Activated naive CD8-positive, alpha-beta T cell treated with anti-CD3 and anti-CD28 coated beads, Interleukin-2, amount 10 ng/mL, durations not matched to agents 7 days and 5 days (primary cell): ENCODE results near the gene KMT2E. TPM values are rescaled to one million over a fixed set of nuclear protein-coding genes. Genes with fewer than 3 reads are reported as not detected.

Source experiments
- ATAC-seq: fragments of 150-1000 bp; cut with Tn5 transposase; one replicate; pipeline ENCODE4 v1.10.0; 2021; ENCODE audit warnings: low read depth, moderate library complexity
- POLR2A ChIA-PET: fragments of 350-600 bp; sonication (Branson Sonifier 250); formaldehyde crosslinking; loops from one replicate; lab custom pipeline; 2021; ENCODE audit warnings: antibody characterized with exemption; lab: Charles Lee
- DNase-seq: peaks from one replicate; pipeline ENCODE4 v3.0.0; 2021
- H3K27ac Mint-ChIP-seq: one replicate; pipeline ENCODE4 v1.8.0; 2022; ENCODE audit warnings: mild to moderate bottlenecking, mixed read lengths
- H3K27me3 Mint-ChIP-seq: one replicate; pipeline ENCODE4 v1.8.0; 2022; ENCODE audit warnings: mild to moderate bottlenecking, moderate library complexity, mixed read lengths
- H3K36me3 Mint-ChIP-seq: one replicate; pipeline ENCODE4 v1.8.0; 2021; ENCODE audit warnings: mild to moderate bottlenecking, mixed read lengths
- H3K4me1 Mint-ChIP-seq: one replicate; pipeline ENCODE4 v1.8.0; 2021; ENCODE audit warnings: mixed read lengths
- H3K4me3 Mint-ChIP-seq: one replicate; pipeline ENCODE4 v1.8.0; 2022; ENCODE audit warnings: mild to moderate bottlenecking, moderate library complexity, mixed read lengths
- H3K9me3 Mint-ChIP-seq: one replicate; pipeline ENCODE4 v1.8.0; 2021; ENCODE audit warnings: mixed read lengths
- total RNA-seq, 2 experiments: library from RNA; stranded (reverse); gene quantifications; one replicate each; pipeline ENCODE4 v1.2.3, GENCODE V29; 2021

Gene KMT2E
- total RNA-seq, 2 experiments from 2014 or later: 141 to 145 TPM

- Mint-ChIP-seq H3K9me3 (no peaks in the 10 kb centered on the region), H3K27ac (no peak overlapping the region), H3K4me1 (peaks cover 20% of the 10 kb centered on the region), H3K4me3 (no peak overlapping the region), H3K27me3 (no peaks in the 10 kb centered on the region), H3K36me3 (peaks cover 35% of the 10 kb centered on the region)
- no peak for ATAC-seq
- DNase-seq: no peak
- POLR2A ChIA-PET: interaction anchor here (0.8 kb wide), 1 partner anchor 16 kb away, joined by 4 read pairs; no protein-coding TSS in a partner anchor
These were observed 41.6 kb downstream of the KMT2E start for GRCh38 chr7:105055621-105056020.

GRCh38 chr7:105057472-105057871, 43.5 kb downstream of the KMT2E start:
- Mint-ChIP-seq H3K4me1 (peaks cover 18% of the 10 kb centered on the region), H3K27me3 (no peaks in the 10 kb centered on the region), H3K4me3 (no peak overlapping the region), H3K36me3 (peaks cover 27% of the 10 kb centered on the region), H3K27ac (no peak overlapping the region), H3K9me3 (no peaks in the 10 kb centered on the region)
- no peak for ATAC-seq
- POLR2A ChIA-PET: no interaction called here
- no peak for DNase-seq

- Mint-ChIP-seq H3K36me3 (peaks cover 29% of the 10 kb centered on the region), H3K4me3 (no peak overlapping the region), H3K9me3 (no peaks in the 10 kb centered on the region), H3K27ac (no peak overlapping the region), H3K4me1 (peaks cover 28% of the 10 kb centered on the region), H3K27me3 (no peaks in the 10 kb centered on the region)
- POLR2A ChIA-PET: no interaction called here
- DNase-seq (no peak), ATAC-seq (no peak)
These were observed 46.4 kb downstream of the KMT2E start for GRCh38 chr7:105060437-105060836.

- Mint-ChIP-seq H3K36me3 (peaks cover 25% of the 10 kb centered on the region), H3K4me1 (peaks cover 28% of the 10 kb centered on the region), H3K9me3 (no peaks in the 10 kb centered on the region), H3K4me3 (no peak overlapping the region), H3K27me3 (no peaks in the 10 kb centered on the region), H3K27ac (no peak overlapping the region)
- POLR2A ChIA-PET: no interaction called here
- ATAC-seq (no peak), DNase-seq (no peak)
These were observed 46.9 kb downstream of the KMT2E start for GRCh38 chr7:105060923-105061322.

GRCh38 chr7:105065104-105065503, 51.1 kb downstream of the KMT2E start:
- DNase-seq: no peak
- peaks cover 24% of the 10 kb centered on the region for H3K36me3 Mint-ChIP-seq
- H3K4me1 Mint-ChIP-seq: peaks cover 23% of the 10 kb centered on the region
- H3K27me3 Mint-ChIP-seq: no peaks in the 10 kb centered on the region
- POLR2A ChIA-PET: interaction anchor here (0.7 kb wide), 1 partner anchor 25 kb away, joined by 3 read pairs; no protein-coding TSS in a partner anchor
- no peak overlapping the region for H3K27ac Mint-ChIP-seq
- H3K4me3 Mint-ChIP-seq: no peak overlapping the region
- ATAC-seq: no peak
- H3K9me3 Mint-ChIP-seq: no peaks in the 10 kb centered on the region

- no peak for DNase-seq
- no peak for ATAC-seq
- no peaks in the 10 kb centered on the region for H3K9me3 Mint-ChIP-seq
- H3K27me3 Mint-ChIP-seq: no peaks in the 10 kb centered on the region
- no peak overlapping the region for H3K27ac Mint-ChIP-seq
- POLR2A ChIA-PET: interaction anchor here (0.7 kb wide), 1 partner anchor 186 kb away, joined by 6 read pairs; no protein-coding TSS in a partner anchor
- H3K4me1 Mint-ChIP-seq: peaks cover 15% of the 10 kb centered on the region
- H3K36me3 Mint-ChIP-seq: peaks cover 29% of the 10 kb centered on the region
- no peak overlapping the region for H3K4me3 Mint-ChIP-seq
These were observed 53.7 kb downstream of the KMT2E start for GRCh38 chr7:105067691-105068090.

- no peak for ATAC-seq
- no peak for DNase-seq
- Mint-ChIP-seq H3K36me3 (peaks cover 28% of the 10 kb centered on the region), H3K4me1 (peaks cover 7% of the 10 kb centered on the region), H3K4me3 (no peak overlapping the region), H3K27ac (no peak overlapping the region), H3K27me3 (no peaks in the 10 kb centered on the region), H3K9me3 (no peaks in the 10 kb centered on the region)
- POLR2A ChIA-PET: no interaction called here
These were observed 54.9 kb downstream of the KMT2E start for GRCh38 chr7:105068886-105069285.

GRCh38 chr7:105073143-105073542, 59.1 kb downstream of the KMT2E start:
- Mint-ChIP-seq H3K9me3 (no peaks in the 10 kb centered on the region), H3K27me3 (no peaks in the 10 kb centered on the region), H3K27ac (no peak overlapping the region), H3K4me1 (peaks cover 4% of the 10 kb centered on the region), H3K36me3 (peaks cover 43% of the 10 kb centered on the region), H3K4me3 (no peak overlapping the region)
- POLR2A ChIA-PET: interaction anchor here (1.4 kb wide), 1 partner anchor 89 kb away, joined by 4 read pairs; no protein-coding TSS in a partner anchor
- ATAC-seq (no peak), DNase-seq (no peak)

- H3K27me3 Mint-ChIP-seq: no peaks in the 10 kb centered on the region
- no peak overlapping the region for H3K27ac Mint-ChIP-seq
- no peak for DNase-seq
- H3K4me3 Mint-ChIP-seq: no peak overlapping the region
- peaks cover 6% of the 10 kb centered on the region for H3K4me1 Mint-ChIP-seq
- POLR2A ChIA-PET: interaction anchor here (0.7 to 1.2 kb wide), 3 partner anchors 66 to 419 kb away, joined by 3 to 6 read pairs (median 3); partner anchors contain the start of gene KMT2E
- no peak for ATAC-seq
- H3K36me3 Mint-ChIP-seq: peaks cover 44% of the 10 kb centered on the region
- no peaks in the 10 kb centered on the region for H3K9me3 Mint-ChIP-seq
These were observed 65.3 kb downstream of the KMT2E start for GRCh38 chr7:105079348-105079747.

- Mint-ChIP-seq H3K4me1 (peaks cover 11% of the 10 kb centered on the region), H3K4me3 (no peak overlapping the region), H3K9me3 (no peaks in the 10 kb centered on the region), H3K36me3 (peaks cover 40% of the 10 kb centered on the region), H3K27me3 (no peaks in the 10 kb centered on the region), H3K27ac (no peak overlapping the region)
- POLR2A ChIA-PET: no interaction called here
- ATAC-seq: no peak
- no peak for DNase-seq
These were observed 70.6 kb downstream of the KMT2E start for GRCh38 chr7:105084581-105084980.

- DNase-seq: no peak
- POLR2A ChIA-PET: no interaction called here
- Mint-ChIP-seq H3K4me1 (peaks cover 11% of the 10 kb centered on the region), H3K36me3 (peaks cover 37% of the 10 kb centered on the region), H3K27me3 (no peaks in the 10 kb centered on the region), H3K9me3 (no peaks in the 10 kb centered on the region), H3K4me3 (no peak overlapping the region), H3K27ac (no peak overlapping the region)
- ATAC-seq: no peak
These were observed 72.8 kb downstream of the KMT2E start for GRCh38 chr7:105086850-105087249.

- H3K36me3 Mint-ChIP-seq: peaks cover 35% of the 10 kb centered on the region
- peaks cover 7% of the 10 kb centered on the region for H3K4me1 Mint-ChIP-seq
- ATAC-seq (no peak), DNase-seq (no peak)
- no peaks in the 10 kb centered on the region for H3K9me3 Mint-ChIP-seq
- POLR2A ChIA-PET: no interaction called here
- H3K27ac Mint-ChIP-seq: no peak overlapping the region
- H3K4me3 Mint-ChIP-seq: no peak overlapping the region
- H3K27me3 Mint-ChIP-seq: no peaks in the 10 kb centered on the region
These were observed 74.0 kb downstream of the KMT2E start for GRCh38 chr7:105087981-105088380.

GRCh38 chr7:105088456-105088855, 74.5 kb downstream of the KMT2E start:
- H3K4me1 Mint-ChIP-seq: peaks cover 6% of the 10 kb centered on the region
- no peak for DNase-seq
- no peak for ATAC-seq
- no peaks in the 10 kb centered on the region for H3K9me3 Mint-ChIP-seq
- POLR2A ChIA-PET: no interaction called here
- peaks cover 33% of the 10 kb centered on the region for H3K36me3 Mint-ChIP-seq
- no peak overlapping the region for H3K4me3 Mint-ChIP-seq
- no peak overlapping the region for H3K27ac Mint-ChIP-seq
- no peaks in the 10 kb centered on the region for H3K27me3 Mint-ChIP-seq

GRCh38 chr7:105094966-105095365, 81.0 kb downstream of the KMT2E start:
- no peak for ATAC-seq
- no peak overlapping the region for H3K27ac Mint-ChIP-seq
- H3K9me3 Mint-ChIP-seq: no peaks in the 10 kb centered on the region
- H3K36me3 Mint-ChIP-seq: peaks cover 38% of the 10 kb centered on the region
- POLR2A ChIA-PET: no interaction called here
- DNase-seq: no peak
- H3K27me3 Mint-ChIP-seq: no peaks in the 10 kb centered on the region
- H3K4me1 Mint-ChIP-seq: peaks cover 15% of the 10 kb centered on the region
- H3K4me3 Mint-ChIP-seq: no peak overlapping the region
